GM19099 (cell line): ENCODE data around the gene CYTH1.

Experiments used
- POLR2A ChIP-seq: IDR thresholded peaks from 3 replicates; pipeline ENCODE4 v1.6.1; 2011; ENCODE audit warnings: low read depth; ENCODE audit not compliant: insufficient read length; ENCODE audit errors: extremely low read depth

Gene CYTH1

GRCh38 chr17:78797213-78797612 is 15.1 kb upstream of the CYTH1 start:
- TF ChIP-seq POLR2A: no peak

GRCh38 chr17:78796517-78796900 is 14.4 kb upstream of the CYTH1 start:
- TF ChIP-seq POLR2A: no peak

GRCh38 chr17:78795861-78796516 is 13.9 kb upstream of the CYTH1 start:
- TF ChIP-seq POLR2A: no peak

- no peak for TF ChIP-seq POLR2A
These were observed 13.0 kb upstream of the CYTH1 start for GRCh38 chr17:78794864-78795640.

GRCh38 chr17:78794399-78794798 is 12.3 kb upstream of the CYTH1 start:
- TF ChIP-seq POLR2A: no peak

GRCh38 chr17:78793968-78794367 is 11.9 kb upstream of the CYTH1 start:
- no peak for TF ChIP-seq POLR2A

- no peak for TF ChIP-seq POLR2A
These were observed 11.3 kb upstream of the CYTH1 start for GRCh38 chr17:78793415-78793814.

- no peak for TF ChIP-seq POLR2A
These were observed 10.0 kb upstream of the CYTH1 start for GRCh38 chr17:78791840-78792709.

GRCh38 chr17:78790552-78790951 is 8.5 kb upstream of the CYTH1 start:
- no peak for TF ChIP-seq POLR2A

GRCh38 chr17:78789663-78790181 is 7.6 kb upstream of the CYTH1 start:
- no peak for TF ChIP-seq POLR2A

- TF ChIP-seq POLR2A: no peak
These were observed 7.1 kb upstream of the CYTH1 start for GRCh38 chr17:78789149-78789662.

GRCh38 chr17:78788451-78788850 is 6.4 kb upstream of the CYTH1 start:
- no peak for TF ChIP-seq POLR2A

GRCh38 chr17:78787444-78787843 is 5.4 kb upstream of the CYTH1 start:
- TF ChIP-seq POLR2A: no peak

GRCh38 chr17:78785663-78786057 is 3.6 kb upstream of the CYTH1 start:
- TF ChIP-seq POLR2A: no peak

GRCh38 chr17:78785011-78785662 is 3.1 kb upstream of the CYTH1 start:
- no peak for TF ChIP-seq POLR2A

GRCh38 chr17:78784352-78784751 is 2.3 kb upstream of the CYTH1 start:
- TF ChIP-seq POLR2A: no peak
